Measurements from ENCODE around the gene ST14.

DNA sequence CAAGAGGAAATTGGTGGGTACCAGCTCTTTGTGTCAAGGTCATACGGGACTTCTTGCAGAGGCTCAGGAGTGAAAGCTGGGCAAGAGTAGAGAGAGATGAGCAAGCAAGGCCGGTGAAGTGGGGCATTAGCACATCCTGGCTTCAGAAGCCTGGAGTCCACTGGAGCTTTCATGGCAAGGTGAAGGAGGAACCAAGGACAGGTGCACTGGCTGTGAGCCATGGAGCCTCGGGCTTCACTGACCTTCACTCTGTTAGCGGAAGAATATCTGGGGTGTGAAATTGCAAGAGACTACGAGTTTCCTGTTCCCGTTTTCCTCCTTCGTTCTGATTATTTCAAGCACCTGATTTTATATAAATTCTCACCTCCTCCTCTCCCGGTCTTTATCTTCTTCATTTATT, 25.9 kb upstream of the ST14 start:
- TF ChIP-seq, protein P1, sequence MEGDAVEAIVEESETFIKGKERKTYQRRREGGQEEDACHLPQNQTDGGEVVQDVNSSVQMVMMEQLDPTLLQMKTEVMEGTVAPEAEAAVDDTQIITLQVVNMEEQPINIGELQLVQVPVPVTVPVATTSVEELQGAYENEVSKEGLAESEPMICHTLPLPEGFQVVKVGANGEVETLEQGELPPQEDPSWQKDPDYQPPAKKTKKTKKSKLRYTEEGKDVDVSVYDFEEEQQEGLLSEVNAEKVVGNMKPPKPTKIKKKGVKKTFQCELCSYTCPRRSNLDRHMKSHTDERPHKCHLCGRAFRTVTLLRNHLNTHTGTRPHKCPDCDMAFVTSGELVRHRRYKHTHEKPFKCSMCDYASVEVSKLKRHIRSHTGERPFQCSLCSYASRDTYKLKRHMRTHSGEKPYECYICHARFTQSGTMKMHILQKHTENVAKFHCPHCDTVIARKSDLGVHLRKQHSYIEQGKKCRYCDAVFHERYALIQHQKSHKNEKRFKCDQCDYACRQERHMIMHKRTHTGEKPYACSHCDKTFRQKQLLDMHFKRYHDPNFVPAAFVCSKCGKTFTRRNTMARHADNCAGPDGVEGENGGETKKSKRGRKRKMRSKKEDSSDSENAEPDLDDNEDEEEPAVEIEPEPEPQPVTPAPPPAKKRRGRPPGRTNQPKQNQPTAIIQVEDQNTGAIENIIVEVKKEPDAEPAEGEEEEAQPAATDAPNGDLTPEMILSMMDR (conservative IDR thresholded peaks at IDR 0.05) = no peak
- no peak for TF ChIP-seq EZH2 (IDR thresholded peaks at IDR 0.05; ENCODE audit: low read depth)
